Mesothelial cell of epicardium (in vitro differentiated cells): ENCODE data around the gene WFDC12. TPM values are rescaled to one million over a fixed set of nuclear protein-coding genes. Genes with fewer than 3 reads are reported as not detected.

Experiments
- DNase-seq, 2 experiments: peaks; one replicate each; pipeline ENCODE4 v3.0.0; 2021; ENCODE audit warnings: low spot score in 2 of 2; ENCODE audit not compliant: unreplicated experiment in 2 of 2
- H3K27ac Mint-ChIP-seq: 2 replicates; pipeline ENCODE4 v1.8.0; 2021; ENCODE audit warnings: mixed read lengths
- H3K27me3 Mint-ChIP-seq: 2 replicates; pipeline ENCODE4 v1.8.0; 2021; ENCODE audit warnings: low read depth, mixed read lengths
- H3K36me3 Mint-ChIP-seq: 2 replicates; pipeline ENCODE4 v1.8.0; 2021; ENCODE audit warnings: mixed read lengths
- H3K4me1 Mint-ChIP-seq: 2 replicates; pipeline ENCODE4 v1.8.0; 2021; ENCODE audit warnings: mixed read lengths
- H3K4me3 Mint-ChIP-seq: 2 replicates; pipeline ENCODE4 v1.8.0; 2021; ENCODE audit warnings: mild to moderate bottlenecking, moderate library complexity, mixed read lengths
- H3K9me3 Mint-ChIP-seq: 2 replicates; pipeline ENCODE4 v1.8.0; 2021; ENCODE audit warnings: mixed read lengths
- total RNA-seq: library from RNA; stranded (reverse); gene quantifications from 3 replicates; pipeline ENCODE4 v1.2.1, GENCODE V29; 2021
- TF ChIP-seq, protein P1 (sequence below): fragments of 200-600 bp; sonication (generic); IDR thresholded peaks from one replicate; pipeline ENCODE4 v1.5.0; 2021; ENCODE audit warnings: antibody characterized with exemption; ENCODE audit not compliant: unreplicated experiment

WFDC12 gene
- total RNA-seq, 1 donor from 2014 or later, result not detected

DNA sequence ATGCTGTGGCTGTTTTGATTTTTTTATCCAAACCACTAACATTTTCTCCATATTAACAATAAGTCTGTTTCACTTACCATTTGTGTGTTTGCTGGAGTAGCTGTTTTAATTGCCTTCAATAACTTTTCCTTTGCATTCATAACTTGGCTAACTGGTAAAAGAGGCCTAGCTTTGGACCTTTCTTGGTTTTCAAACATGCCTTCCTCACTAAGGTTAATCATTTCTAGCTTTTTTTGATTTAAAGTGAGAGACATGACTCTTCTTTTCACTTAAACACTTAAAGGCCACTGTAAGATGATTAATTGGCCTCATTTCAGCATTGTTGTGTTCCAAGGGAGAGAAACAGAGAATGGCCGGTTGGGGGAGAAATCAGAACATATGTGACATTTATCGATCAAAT is 2.9 kb downstream of the WFDC12 start:
- no peaks in the 10 kb centered on the region for H3K36me3 Mint-ChIP-seq
- H3K4me3 Mint-ChIP-seq, result no peak overlapping the region
- no peak overlapping the region for H3K27ac Mint-ChIP-seq
- H3K9me3 Mint-ChIP-seq, result peaks cover 13% of the 10 kb centered on the region
- H3K27me3 Mint-ChIP-seq, result peaks cover 51% of the 10 kb centered on the region
- no peaks in the 10 kb centered on the region for H3K4me1 Mint-ChIP-seq
- TF ChIP-seq, protein P1, sequence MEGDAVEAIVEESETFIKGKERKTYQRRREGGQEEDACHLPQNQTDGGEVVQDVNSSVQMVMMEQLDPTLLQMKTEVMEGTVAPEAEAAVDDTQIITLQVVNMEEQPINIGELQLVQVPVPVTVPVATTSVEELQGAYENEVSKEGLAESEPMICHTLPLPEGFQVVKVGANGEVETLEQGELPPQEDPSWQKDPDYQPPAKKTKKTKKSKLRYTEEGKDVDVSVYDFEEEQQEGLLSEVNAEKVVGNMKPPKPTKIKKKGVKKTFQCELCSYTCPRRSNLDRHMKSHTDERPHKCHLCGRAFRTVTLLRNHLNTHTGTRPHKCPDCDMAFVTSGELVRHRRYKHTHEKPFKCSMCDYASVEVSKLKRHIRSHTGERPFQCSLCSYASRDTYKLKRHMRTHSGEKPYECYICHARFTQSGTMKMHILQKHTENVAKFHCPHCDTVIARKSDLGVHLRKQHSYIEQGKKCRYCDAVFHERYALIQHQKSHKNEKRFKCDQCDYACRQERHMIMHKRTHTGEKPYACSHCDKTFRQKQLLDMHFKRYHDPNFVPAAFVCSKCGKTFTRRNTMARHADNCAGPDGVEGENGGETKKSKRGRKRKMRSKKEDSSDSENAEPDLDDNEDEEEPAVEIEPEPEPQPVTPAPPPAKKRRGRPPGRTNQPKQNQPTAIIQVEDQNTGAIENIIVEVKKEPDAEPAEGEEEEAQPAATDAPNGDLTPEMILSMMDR, result no peak
- no peak for DNase-seq

DNA sequence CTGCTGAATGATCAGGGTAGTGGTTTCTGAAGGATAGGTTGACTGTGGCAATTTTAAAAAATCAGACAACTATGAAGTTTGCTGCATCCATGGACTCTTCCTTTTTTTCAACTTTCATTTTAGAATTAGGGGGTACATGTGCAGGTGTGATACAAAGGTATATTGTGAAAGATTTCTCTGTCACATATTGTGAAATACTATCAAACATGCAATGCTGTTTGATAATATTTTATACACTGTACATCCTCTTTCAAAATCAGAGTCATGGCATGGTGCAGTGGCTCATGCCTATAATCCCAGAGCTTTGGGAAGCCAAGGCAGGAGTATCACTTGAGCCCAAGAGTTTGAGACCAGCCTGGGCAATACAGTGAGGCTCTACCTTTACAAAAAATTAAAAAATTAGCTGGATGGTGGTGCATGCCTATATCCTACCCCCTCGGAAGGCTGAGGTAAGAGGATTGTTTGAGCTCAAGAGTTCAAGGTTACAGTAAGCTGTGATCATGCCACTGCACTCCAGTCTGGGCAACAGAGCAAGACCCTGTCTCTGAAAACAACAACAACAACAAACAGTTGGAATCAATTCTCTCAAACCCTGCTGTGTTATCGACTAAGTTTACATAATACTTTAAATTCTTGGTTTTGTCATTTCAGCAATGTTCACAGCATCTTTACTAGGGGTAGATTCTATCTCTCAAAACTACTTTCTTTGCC is 4.6 kb downstream of the WFDC12 start:
- Mint-ChIP-seq H3K9me3 (peaks cover 13% of the 10 kb centered on the region), H3K27ac (no peak overlapping the region), H3K4me3 (no peak overlapping the region), H3K4me1 (no peaks in the 10 kb centered on the region), H3K36me3 (no peaks in the 10 kb centered on the region), H3K27me3 (peaks cover 44% of the 10 kb centered on the region)
- TF ChIP-seq, protein P1, result no peak
- DNase-seq, result no peak

DNA sequence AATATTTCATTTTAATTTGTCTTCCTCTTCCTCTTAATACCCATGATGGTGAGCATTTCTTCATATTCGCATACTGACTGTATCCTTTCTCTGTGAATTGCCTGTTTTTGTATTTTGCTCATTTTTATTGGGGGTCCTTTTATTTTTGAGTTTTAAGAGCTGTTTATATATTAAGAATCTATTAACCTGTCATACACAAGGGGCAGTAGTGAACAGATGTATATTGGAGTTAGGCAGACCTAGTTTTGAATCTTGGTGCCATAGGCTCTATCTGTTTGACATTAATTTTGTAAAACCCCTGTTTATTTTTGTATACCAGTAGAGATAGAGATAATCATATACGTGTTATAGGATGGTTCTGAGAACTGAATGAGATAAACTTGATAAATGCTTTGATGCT is 6.2 kb downstream of the WFDC12 start:
- Mint-ChIP-seq H3K27me3 (peaks cover 37% of the 10 kb centered on the region), H3K4me1 (no peaks in the 10 kb centered on the region), H3K27ac (no peak overlapping the region), H3K36me3 (no peaks in the 10 kb centered on the region), H3K4me3 (no peak overlapping the region), H3K9me3 (peaks cover 13% of the 10 kb centered on the region)
- TF ChIP-seq, protein P1, result no peak
- no peak for DNase-seq

DNA sequence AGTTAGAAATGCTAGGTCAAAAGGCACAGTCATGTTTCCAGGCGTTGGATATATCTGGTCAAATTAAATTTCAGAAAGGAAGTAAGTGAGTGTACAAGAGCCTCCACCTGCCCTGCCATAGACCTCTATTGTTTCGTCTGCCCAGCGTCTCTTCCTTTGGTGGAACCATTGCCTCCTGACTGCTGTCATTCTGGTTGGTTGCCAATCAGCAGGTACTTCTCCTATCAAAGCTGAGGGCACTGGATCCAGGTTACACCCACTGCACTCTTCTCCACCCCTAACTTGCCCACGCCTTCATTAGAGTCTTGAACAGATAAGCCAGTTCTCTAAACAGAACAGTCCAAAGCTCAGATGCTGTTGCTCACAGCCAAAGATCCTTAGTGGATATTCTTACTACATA is 6.7 kb downstream of the WFDC12 start:
- TF ChIP-seq, protein P1, result no peak
- peaks cover 13% of the 10 kb centered on the region for H3K9me3 Mint-ChIP-seq
- H3K27me3 Mint-ChIP-seq, result peaks cover 37% of the 10 kb centered on the region
- H3K4me3 Mint-ChIP-seq, result no peak overlapping the region
- H3K27ac Mint-ChIP-seq, result no peak overlapping the region
- DNase-seq, result no peak
- H3K36me3 Mint-ChIP-seq, result no peaks in the 10 kb centered on the region
- no peaks in the 10 kb centered on the region for H3K4me1 Mint-ChIP-seq

DNA sequence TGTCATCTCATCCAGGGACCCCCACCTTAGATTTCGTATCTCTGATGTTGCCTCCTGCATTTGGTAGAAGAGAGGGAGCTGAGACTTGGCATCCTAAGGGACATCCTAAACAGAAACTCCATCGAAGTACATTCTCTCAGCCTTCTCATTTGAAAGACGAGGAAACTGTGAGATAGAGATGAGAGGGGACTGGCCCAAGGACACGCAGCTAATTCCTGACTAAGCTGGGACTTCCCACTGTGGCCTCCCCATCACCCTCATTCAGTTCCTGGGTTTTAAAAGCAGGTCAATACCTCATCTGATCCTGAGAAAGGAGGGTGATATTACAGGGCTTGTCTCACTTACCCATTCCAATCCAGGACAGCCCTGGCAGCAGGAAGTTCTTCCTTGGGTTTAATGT is 8.4 kb downstream of the WFDC12 start:
- TF ChIP-seq, protein P1, result no peak
- Mint-ChIP-seq H3K4me1 (no peaks in the 10 kb centered on the region), H3K4me3 (no peak overlapping the region), H3K27ac (no peak overlapping the region), H3K27me3 (peaks cover 27% of the 10 kb centered on the region), H3K9me3 (peaks cover 8% of the 10 kb centered on the region), H3K36me3 (no peaks in the 10 kb centered on the region)
- DNase-seq, result no peak
